Measurements from ENCODE around the gene BICD2. TPM values are rescaled to one million over a fixed set of nuclear protein-coding genes. Genes with fewer than 3 reads are reported as not detected.
A peak's percentile ranks its signal among the peaks of the same experiment; 100 is the strongest.

The BICD2 gene
- total RNA-seq, 2 donors from 2014 or later = 32.2 to 40.4 TPM

GRCh38 chr9:92790542-92791527 lies 26.2 kb upstream of the BICD2 start:
- Histone ChIP-seq H3K27me3 (no peaks in the 10 kb centered on the region), H3K36me3 (no peaks in the 10 kb centered on the region), H3K4me1 (no peaks in the 10 kb centered on the region), H3K27ac (no peak overlapping the region), H3K9me3 (peaks cover 0 to 6% of the 10 kb centered on the region in 2 donors), H3K4me3 (no peak overlapping the region)
- peak; percentile 54 to 89 for TF ChIP-seq CTCF (IDR thresholded peaks at IDR 0.05)
- DNase-seq (ENCODE audit: low spot score) = peak; percentile 87

DNA sequence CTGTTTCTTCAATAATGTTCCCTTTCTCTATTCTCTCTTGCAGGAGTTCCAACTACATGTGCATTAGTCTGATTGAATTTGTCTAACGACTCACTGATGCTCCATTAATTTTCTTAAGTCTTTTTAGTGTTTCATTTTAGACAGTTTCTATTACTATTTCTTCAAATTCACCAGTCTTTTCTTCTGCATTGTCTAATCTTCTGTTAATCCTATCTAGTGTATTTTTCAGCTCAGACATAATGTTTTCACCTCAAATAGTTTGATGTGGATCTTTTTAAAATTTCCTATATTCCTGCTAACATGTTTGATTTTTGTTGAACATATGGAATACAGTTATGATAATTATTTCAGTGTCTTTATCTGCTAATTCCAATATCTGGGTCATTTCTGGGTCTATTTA lies 21.7 kb upstream of the BICD2 start:
- DNase-seq (ENCODE audit: low spot score) = no peak
- Histone ChIP-seq H3K4me3 (no peak overlapping the region), H3K9me3 (peaks cover 0 to 7% of the 10 kb centered on the region in 2 donors), H3K4me1 (no peaks in the 10 kb centered on the region), H3K36me3 (no peaks in the 10 kb centered on the region), H3K27me3 (no peaks in the 10 kb centered on the region), H3K27ac (no peak overlapping the region)
- TF ChIP-seq CTCF (IDR thresholded peaks at IDR 0.05) = no peak

DNA sequence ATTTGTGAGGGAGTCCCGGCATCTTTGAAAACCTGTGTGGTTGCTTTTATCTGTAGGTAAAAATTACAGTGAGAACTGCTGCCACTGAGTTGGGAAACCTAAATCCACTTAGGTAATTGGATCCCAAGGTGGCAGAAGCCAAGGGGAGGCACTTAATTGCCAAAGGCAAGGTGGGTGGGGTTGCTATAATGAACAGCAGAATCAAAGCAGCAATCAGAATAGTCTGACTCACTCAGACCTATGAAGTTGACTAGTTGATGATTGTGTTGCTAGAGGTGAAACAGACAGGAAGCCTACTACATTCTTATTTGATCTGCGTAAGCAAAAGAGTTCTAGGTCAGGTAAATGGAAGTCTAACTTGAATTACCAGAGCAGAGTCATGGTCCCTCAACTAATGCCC lies 17.3 kb upstream of the BICD2 start:
- peaks cover 0 to 7% of the 10 kb centered on the region in 2 donors for H3K9me3 ChIP-seq
- no peak overlapping the region for H3K4me3 ChIP-seq
- no peaks in the 10 kb centered on the region for H3K27me3 ChIP-seq
- no peaks in the 10 kb centered on the region for H3K36me3 ChIP-seq
- no peak overlapping the region for H3K27ac ChIP-seq
- DNase-seq (ENCODE audit: low spot score) = no peak
- TF ChIP-seq CTCF (IDR thresholded peaks at IDR 0.05) = no peak
- no peaks in the 10 kb centered on the region for H3K4me1 ChIP-seq

- Histone ChIP-seq H3K27ac (no peak overlapping the region), H3K4me3 (no peak overlapping the region), H3K36me3 (no peaks in the 10 kb centered on the region), H3K4me1 (no peaks in the 10 kb centered on the region), H3K9me3 (no peaks in the 10 kb centered on the region), H3K27me3 (no peaks in the 10 kb centered on the region)
- TF ChIP-seq CTCF (IDR thresholded peaks at IDR 0.05) = no peak
- no peak for DNase-seq (ENCODE audit: low spot score)
Measured at GRCh38 chr9:92780206-92780605, 15.6 kb upstream of the BICD2 start.

- no peak for DNase-seq (ENCODE audit: low spot score)
- Histone ChIP-seq H3K4me1 (peaks cover 0 to 4% of the 10 kb centered on the region in 2 donors), H3K9me3 (no peaks in the 10 kb centered on the region), H3K27ac (no peak overlapping the region), H3K4me3 (no peak overlapping the region), H3K27me3 (no peaks in the 10 kb centered on the region), H3K36me3 (no peaks in the 10 kb centered on the region)
- no peak for TF ChIP-seq CTCF (IDR thresholded peaks at IDR 0.05)
Measured at GRCh38 chr9:92775466-92775865, 10.8 kb upstream of the BICD2 start.

Data from right atrium auricular region (tissue), 2 donors.